ENCODE measurements around the gene HNMT. TPM values are rescaled to one million over a fixed set of nuclear protein-coding genes. Genes with fewer than 3 reads are reported as not detected.
"Not testable (repeated sequence)": the region's sequence is repeated elsewhere in the genome, so short reads cannot be mapped to it uniquely, and the experiment has no call there.

HNMT gene
- total RNA-seq, 1 experiment from 2014 or later, result 4.1 TPM

DNA sequence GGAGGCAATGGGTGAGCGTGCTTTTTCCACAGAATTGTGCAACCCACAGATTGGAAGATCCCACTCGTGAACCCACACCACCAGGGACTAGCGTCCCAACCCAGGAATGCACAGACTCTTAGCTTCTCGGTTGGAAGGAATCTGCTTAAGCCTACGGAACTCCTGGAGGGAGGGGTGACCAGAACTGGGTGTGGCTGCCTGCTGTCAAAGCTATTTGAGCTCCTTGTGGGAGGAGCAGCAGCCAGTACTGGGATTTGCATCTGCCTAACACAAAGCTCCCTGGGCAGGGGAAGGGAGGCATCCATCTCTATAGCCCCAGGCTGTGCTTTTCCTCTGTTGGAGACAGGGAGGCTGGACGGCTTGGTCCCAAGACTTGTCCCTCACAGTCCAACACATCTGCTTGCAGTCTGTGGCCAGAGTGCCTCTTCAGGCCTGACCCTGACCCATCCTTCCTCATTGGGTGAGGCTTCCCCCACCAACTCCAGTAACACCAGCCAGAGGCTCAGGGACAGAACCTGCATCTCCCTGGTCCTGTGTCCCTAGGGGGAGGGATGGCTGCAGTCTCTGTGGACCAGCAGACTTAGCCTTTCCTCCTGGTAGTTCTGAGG, 27.9 kb downstream of the HNMT start:
- in situ Hi-C loops (cut with HindIII; ENCODE audit: low pct_unique_long_range_greater_than_20kb, low sequenced_read_pairs) (no loop called here), intact Hi-C loops (cut with micrococcal nuclease; ENCODE audit: unreplicated experiment) (no loop called here)
- no peaks in the 10 kb centered on the region for H3K4me1 ChIP-seq (ENCODE audit: control insufficient read depth, insufficient read depth, low read length)
- no peaks in the 10 kb centered on the region for H3K27me3 ChIP-seq (ENCODE audit: control insufficient read depth, insufficient read depth, low read length)
- no peak overlapping the region for H3K27ac ChIP-seq (ENCODE audit: low read length)
- H3K4me3 ChIP-seq (ENCODE audit: low read depth in 2 of 2, low read length in 2 of 2), result no peak overlapping the region
- no peaks in the 10 kb centered on the region for H3K9me3 ChIP-seq (ENCODE audit: control insufficient read depth, insufficient read depth, low read depth, low read length)
- CTCF ChIA-PET, result no interaction called here
- POLR2A ChIA-PET, result no interaction called here
- DNase-seq (ENCODE audit: low read depth, low spot score), result no peak
- BruUV-seq (replicated peaks), result no TSS peak
- TF ChIP-seq, protein P1, sequence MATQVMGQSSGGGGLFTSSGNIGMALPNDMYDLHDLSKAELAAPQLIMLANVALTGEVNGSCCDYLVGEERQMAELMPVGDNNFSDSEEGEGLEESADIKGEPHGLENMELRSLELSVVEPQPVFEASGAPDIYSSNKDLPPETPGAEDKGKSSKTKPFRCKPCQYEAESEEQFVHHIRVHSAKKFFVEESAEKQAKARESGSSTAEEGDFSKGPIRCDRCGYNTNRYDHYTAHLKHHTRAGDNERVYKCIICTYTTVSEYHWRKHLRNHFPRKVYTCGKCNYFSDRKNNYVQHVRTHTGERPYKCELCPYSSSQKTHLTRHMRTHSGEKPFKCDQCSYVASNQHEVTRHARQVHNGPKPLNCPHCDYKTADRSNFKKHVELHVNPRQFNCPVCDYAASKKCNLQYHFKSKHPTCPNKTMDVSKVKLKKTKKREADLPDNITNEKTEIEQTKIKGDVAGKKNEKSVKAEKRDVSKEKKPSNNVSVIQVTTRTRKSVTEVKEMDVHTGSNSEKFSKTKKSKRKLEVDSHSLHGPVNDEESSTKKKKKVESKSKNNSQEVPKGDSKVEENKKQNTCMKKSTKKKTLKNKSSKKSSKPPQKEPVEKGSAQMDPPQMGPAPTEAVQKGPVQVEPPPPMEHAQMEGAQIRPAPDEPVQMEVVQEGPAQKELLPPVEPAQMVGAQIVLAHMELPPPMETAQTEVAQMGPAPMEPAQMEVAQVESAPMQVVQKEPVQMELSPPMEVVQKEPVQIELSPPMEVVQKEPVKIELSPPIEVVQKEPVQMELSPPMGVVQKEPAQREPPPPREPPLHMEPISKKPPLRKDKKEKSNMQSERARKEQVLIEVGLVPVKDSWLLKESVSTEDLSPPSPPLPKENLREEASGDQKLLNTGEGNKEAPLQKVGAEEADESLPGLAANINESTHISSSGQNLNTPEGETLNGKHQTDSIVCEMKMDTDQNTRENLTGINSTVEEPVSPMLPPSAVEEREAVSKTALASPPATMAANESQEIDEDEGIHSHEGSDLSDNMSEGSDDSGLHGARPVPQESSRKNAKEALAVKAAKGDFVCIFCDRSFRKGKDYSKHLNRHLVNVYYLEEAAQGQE (IDR thresholded peaks at IDR 0.05; ENCODE audit: insufficient read depth in 1 of 2, low read depth in 2 of 2, low read length in 1 of 2), result no peak
- TF ChIP-seq SIN3A (IDR thresholded peaks at IDR 0.05; ENCODE audit: borderline replicate concordance, insufficient read depth, low read depth, low read length) (no peak), POLR2AphosphoS5 (IDR thresholded peaks at IDR 0.05; ENCODE audit: low read depth, low read length) (no peak)
- ATAC-seq, result no peak
- H3K36me3 ChIP-seq (ENCODE audit: control insufficient read depth, insufficient read depth, low read length), result no peaks in the 10 kb centered on the region

- ATAC-seq; CTCF ChIA-PET; H3K27ac ChIP-seq (ENCODE audit: low read length); intact Hi-C loops (cut with micrococcal nuclease; ENCODE audit: unreplicated experiment); BruUV-seq (replicated peaks); DNase-seq (ENCODE audit: low read depth, low spot score); H3K9me3 ChIP-seq (ENCODE audit: control insufficient read depth, insufficient read depth, low read depth, low read length); H3K4me1 ChIP-seq (ENCODE audit: control insufficient read depth, insufficient read depth, low read length); H3K27me3 ChIP-seq (ENCODE audit: control insufficient read depth, insufficient read depth, low read length); H3K4me3 ChIP-seq (ENCODE audit: low read depth in 2 of 2, low read length in 2 of 2); POLR2A ChIA-PET; H3K36me3 ChIP-seq (ENCODE audit: control insufficient read depth, insufficient read depth, low read length); in situ Hi-C loops (cut with HindIII; ENCODE audit: low pct_unique_long_range_greater_than_20kb, low sequenced_read_pairs): not testable (repeated sequence)
Measured at GRCh38 chr2:137993715-137994476, 29.6 kb downstream of the HNMT start.

DNA sequence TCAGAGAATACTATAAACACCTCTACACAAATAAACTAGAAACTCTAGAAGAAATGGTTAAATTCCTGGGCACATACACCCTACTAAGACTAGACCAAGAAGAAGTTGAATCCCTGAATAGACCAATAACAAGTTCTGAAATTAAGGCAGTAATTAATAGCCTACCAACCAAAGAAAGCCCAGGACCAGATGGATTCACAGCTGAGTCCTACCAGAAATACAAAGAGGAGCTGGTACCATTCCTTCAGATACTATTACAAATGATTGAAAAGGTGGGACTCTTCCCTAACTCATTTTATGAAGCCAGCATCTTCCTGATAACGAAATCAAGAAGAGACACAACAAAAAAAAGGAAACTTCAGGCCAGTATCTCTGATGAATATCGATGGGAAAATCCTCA, 31.1 kb downstream of the HNMT start:
- H3K4me1 ChIP-seq (ENCODE audit: control insufficient read depth, insufficient read depth, low read length); H3K36me3 ChIP-seq (ENCODE audit: control insufficient read depth, insufficient read depth, low read length); H3K27me3 ChIP-seq (ENCODE audit: control insufficient read depth, insufficient read depth, low read length); intact Hi-C loops (cut with micrococcal nuclease; ENCODE audit: unreplicated experiment); BruUV-seq (replicated peaks); CTCF ChIA-PET; in situ Hi-C loops (cut with HindIII; ENCODE audit: low pct_unique_long_range_greater_than_20kb, low sequenced_read_pairs); POLR2A ChIA-PET; H3K4me3 ChIP-seq (ENCODE audit: low read depth in 2 of 2, low read length in 2 of 2); DNase-seq (ENCODE audit: low read depth, low spot score); H3K9me3 ChIP-seq (ENCODE audit: control insufficient read depth, insufficient read depth, low read depth, low read length); ATAC-seq; H3K27ac ChIP-seq (ENCODE audit: low read length): not testable (repeated sequence)

GRCh38 chr2:137996158-137996557, 31.9 kb downstream of the HNMT start:
- intact Hi-C loops (cut with micrococcal nuclease; ENCODE audit: unreplicated experiment); CTCF ChIA-PET; H3K9me3 ChIP-seq (ENCODE audit: control insufficient read depth, insufficient read depth, low read depth, low read length); ATAC-seq; POLR2A ChIA-PET; in situ Hi-C loops (cut with HindIII; ENCODE audit: low pct_unique_long_range_greater_than_20kb, low sequenced_read_pairs); H3K4me1 ChIP-seq (ENCODE audit: control insufficient read depth, insufficient read depth, low read length); H3K4me3 ChIP-seq (ENCODE audit: low read depth in 2 of 2, low read length in 2 of 2); H3K36me3 ChIP-seq (ENCODE audit: control insufficient read depth, insufficient read depth, low read length); H3K27ac ChIP-seq (ENCODE audit: low read length); H3K27me3 ChIP-seq (ENCODE audit: control insufficient read depth, insufficient read depth, low read length); BruUV-seq (replicated peaks); DNase-seq (ENCODE audit: low read depth, low spot score): not testable (repeated sequence)
